ENCODE data around the gene SFXN3. TPM values are rescaled to one million over a fixed set of nuclear protein-coding genes. Genes with fewer than 3 reads are reported as not detected.

Gene SFXN3
- total and polyA plus RNA-seq, 2 of the 13 experiments (the other 11 are each of a cell fraction or from before 2014, with no cell fraction given), result 16.8 to 71.5 TPM

GRCh38 chr10:100998183-100998990 is 32.6 kb upstream of the SFXN3 start (continued):
- TF ChIP-seq, protein P1, sequence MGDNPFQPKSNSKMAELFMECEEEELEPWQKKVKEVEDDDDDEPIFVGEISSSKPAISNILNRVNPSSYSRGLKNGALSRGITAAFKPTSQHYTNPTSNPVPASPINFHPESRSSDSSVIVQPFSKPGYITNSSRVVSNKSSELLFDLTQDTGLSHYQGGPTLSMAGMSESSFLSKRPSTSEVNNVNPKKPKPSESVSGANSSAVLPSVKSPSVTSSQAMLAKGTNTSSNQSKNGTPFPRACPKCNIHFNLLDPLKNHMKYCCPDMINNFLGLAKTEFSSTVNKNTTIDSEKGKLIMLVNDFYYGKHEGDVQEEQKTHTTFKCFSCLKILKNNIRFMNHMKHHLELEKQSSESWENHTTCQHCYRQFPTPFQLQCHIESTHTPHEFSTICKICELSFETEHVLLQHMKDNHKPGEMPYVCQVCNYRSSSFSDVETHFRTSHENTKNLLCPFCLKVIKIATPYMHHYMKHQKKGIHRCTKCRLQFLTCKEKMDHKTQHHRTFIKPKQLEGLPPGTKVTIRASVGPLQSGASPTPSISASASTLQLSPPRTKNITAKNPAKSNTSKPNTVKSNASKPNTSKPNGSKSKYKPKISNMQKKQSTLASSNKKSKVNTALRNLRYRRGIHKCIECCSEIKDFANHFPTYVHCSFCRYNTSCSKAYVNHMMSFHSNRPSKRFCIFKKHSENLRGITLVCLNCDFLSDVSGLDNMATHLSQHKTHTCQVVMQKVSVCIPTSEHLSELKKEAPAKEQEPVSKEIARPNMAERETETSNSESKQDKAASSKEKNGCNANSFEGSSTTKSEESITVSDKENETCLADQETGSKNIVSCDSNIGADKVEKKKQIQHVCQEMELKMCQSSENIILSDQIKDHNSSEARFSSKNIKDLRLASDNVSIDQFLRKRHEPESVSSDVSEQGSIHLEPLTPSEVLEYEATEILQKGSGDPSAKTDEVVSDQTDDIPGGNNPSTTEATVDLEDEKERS (CRISPR knock-in tag; IDR thresholded peaks at IDR 0.05), result peak; percentile 23; the same call in 1 of the 2 replicates
- TF ChIP-seq JDP2 (CRISPR knock-in tag; IDR thresholded peaks at IDR 0.05; ENCODE audit: borderline replicate concordance) (no peak), ZNF547 (CRISPR knock-in tag; IDR thresholded peaks at IDR 0.05) (no peak), HNF4G (IDR thresholded peaks at IDR 0.05; ENCODE audit: borderline replicate concordance, low read depth, low read length) (no peak), HNF4G (CRISPR knock-in tag; IDR thresholded peaks at IDR 0.05; ENCODE audit: borderline replicate concordance, low read depth) (no peak), HOXD1 (CRISPR knock-in tag; IDR thresholded peaks at IDR 0.05) (no peak), SCMH1 (CRISPR knock-in tag; IDR thresholded peaks at IDR 0.05; ENCODE audit: borderline replicate concordance) (no peak), ZNF883 (CRISPR knock-in tag; IDR thresholded peaks at IDR 0.05; ENCODE audit: not compliant biosample characterization) (no peak), ZKSCAN1 (IDR thresholded peaks at IDR 0.05; ENCODE audit: low read length) (no peak), HNRNPL (IDR thresholded peaks at IDR 0.05; ENCODE audit: low read depth, low read length) (0 out of 2 replicates have a peak, but pooled peaks have one; percentile 14), SALL2 (CRISPR knock-in tag; IDR thresholded peaks at IDR 0.05) (no peak), RBFOX2 (IDR thresholded peaks at IDR 0.05; ENCODE audit: low read depth, low read length) (no peak), ZSCAN31 (CRISPR knock-in tag; IDR thresholded peaks at IDR 0.05; ENCODE audit: low read depth) (no peak), GMEB1 (CRISPR knock-in tag; IDR thresholded peaks at IDR 0.05; ENCODE audit: borderline replicate concordance) (no peak), ZNF589 (CRISPR knock-in tag; conservative IDR thresholded peaks at IDR 0.05) (no peak), ZNF691 (CRISPR knock-in tag; IDR thresholded peaks at IDR 0.05; ENCODE audit: borderline replicate concordance, low read depth) (peak; percentile 3; the same call in 1 of the 2 replicates)
- TF ChIP-seq, protein P2, sequence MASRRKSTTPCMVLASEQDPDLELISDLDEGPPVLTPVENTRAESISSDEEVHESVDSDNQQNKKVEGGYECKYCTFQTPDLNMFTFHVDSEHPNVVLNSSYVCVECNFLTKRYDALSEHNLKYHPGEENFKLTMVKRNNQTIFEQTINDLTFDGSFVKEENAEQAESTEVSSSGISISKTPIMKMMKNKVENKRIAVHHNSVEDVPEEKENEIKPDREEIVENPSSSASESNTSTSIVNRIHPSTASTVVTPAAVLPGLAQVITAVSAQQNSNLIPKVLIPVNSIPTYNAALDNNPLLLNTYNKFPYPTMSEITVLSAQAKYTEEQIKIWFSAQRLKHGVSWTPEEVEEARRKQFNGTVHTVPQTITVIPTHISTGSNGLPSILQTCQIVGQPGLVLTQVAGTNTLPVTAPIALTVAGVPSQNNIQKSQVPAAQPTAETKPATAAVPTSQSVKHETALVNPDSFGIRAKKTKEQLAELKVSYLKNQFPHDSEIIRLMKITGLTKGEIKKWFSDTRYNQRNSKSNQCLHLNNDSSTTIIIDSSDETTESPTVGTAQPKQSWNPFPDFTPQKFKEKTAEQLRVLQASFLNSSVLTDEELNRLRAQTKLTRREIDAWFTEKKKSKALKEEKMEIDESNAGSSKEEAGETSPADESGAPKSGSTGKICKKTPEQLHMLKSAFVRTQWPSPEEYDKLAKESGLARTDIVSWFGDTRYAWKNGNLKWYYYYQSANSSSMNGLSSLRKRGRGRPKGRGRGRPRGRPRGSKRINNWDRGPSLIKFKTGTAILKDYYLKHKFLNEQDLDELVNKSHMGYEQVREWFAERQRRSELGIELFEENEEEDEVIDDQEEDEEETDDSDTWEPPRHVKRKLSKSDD (CRISPR knock-in tag; IDR thresholded peaks at IDR 0.05; ENCODE audit: low read depth), result no peak
